Stimulated activated CD8-positive, alpha-beta memory T cell treated with anti-CD3 and anti-CD28 coated beads, Interleukin-7, amount 100 ng/mL, for 4 hours (primary cell): ENCODE data around the gene KCNA5.

Experiments
- DNase-seq, 2 donors: peaks; one replicate each; pipeline ENCODE4 v3.0.0-alpha.2; 2020; ENCODE audit warnings: low read depth in 2 of 2

KCNA5 gene

GRCh38 chr12:5064913-5065490, 21.3 kb downstream of the KCNA5 start:
- no peak for DNase-seq

DNA sequence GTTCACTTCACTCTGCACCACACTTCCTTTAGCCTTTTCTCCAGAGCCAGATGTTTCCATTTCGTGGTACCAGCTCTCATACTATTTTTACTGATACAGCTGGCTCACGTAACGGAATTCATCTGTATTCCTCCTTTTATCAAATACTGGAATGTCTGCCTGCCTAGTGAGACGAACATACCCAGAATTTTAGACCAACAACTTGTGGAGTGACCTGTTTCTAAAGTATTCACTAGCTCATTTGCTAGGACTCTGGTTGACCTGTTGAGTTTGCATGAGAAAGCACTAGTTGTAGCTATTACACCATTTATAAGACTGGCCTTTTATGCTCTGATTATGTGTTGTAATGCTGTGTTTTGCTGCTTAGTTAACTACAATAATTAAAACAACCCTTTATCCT, 22.6 kb downstream of the KCNA5 start:
- no peak for DNase-seq

GRCh38 chr12:5068126-5068525, 24.4 kb downstream of the KCNA5 start:
- no peak for DNase-seq

GRCh38 chr12:5068619-5069018, 24.9 kb downstream of the KCNA5 start:
- DNase-seq = no peak

DNA sequence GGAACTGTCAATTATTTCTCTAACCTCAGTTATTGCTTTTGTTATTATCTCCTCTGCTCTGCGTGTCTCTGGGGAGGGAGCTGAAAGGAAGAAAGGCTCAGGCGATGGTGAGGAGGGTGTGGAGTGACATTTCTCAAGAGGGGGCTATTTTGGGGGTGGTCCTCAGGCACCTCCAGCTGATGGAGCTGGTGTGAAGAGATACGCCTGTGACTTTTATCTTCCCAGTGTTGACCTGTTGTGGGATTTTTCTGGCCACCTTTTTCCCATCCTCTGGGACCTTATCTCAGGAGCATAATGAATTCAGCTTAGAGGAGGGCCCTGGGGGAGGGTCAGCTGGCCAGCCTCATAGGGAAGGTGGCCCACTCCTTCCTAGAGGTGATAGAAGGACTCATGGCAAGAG, 26.4 kb downstream of the KCNA5 start:
- no peak for DNase-seq

DNA sequence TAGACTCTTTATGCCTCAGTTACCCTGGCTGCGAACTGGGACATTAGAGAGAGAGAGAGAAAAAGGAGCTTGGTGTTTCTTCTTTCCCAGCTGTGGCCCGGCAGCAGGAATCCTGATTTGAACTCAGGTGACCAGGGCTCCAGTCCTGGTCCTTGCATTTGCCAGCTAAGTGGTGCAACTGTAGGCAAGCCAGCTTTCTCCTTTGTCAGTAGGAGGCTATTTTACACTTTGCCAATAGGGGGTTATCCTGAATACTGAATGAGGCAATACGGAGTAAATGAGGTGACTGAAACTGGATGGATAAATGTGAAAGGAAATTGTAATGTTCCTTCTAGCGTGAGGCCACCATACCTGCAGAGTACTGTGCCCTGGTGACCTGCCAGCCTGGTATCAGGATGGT, 27.8 kb downstream of the KCNA5 start:
- no peak for DNase-seq

- no peak for DNase-seq
These were observed 28.6 kb downstream of the KCNA5 start for GRCh38 chr12:5072311-5072710.

GRCh38 chr12:5073054-5073453, 29.4 kb downstream of the KCNA5 start:
- no peak for DNase-seq

- no peak for DNase-seq
These were observed 30.2 kb downstream of the KCNA5 start for GRCh38 chr12:5073853-5074252.

GRCh38 chr12:5076761-5077160, 33.1 kb downstream of the KCNA5 start:
- no peak for DNase-seq

DNA sequence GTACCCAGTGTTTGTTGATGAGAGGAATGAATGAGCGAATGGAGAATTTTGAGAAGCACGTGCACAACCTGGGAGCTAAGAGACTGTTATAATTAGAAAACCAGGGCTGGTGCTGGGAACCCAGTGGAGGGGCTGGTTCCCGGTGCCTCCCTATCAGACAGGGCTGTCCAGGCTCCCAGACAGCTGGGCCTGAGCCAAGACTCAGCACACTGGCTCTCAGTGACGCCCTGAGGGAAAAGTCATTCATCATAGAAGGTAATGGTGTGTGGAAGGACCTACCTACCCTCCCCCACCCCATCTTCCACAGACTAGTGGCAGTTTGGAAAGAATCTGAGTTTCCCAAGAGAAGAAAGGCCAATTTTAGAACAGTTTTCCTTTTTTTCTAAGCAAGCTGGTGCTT, 34.7 kb downstream of the KCNA5 start:
- DNase-seq = no peak

GRCh38 chr12:5081016-5081415, 37.3 kb downstream of the KCNA5 start:
- DNase-seq = no peak

DNA sequence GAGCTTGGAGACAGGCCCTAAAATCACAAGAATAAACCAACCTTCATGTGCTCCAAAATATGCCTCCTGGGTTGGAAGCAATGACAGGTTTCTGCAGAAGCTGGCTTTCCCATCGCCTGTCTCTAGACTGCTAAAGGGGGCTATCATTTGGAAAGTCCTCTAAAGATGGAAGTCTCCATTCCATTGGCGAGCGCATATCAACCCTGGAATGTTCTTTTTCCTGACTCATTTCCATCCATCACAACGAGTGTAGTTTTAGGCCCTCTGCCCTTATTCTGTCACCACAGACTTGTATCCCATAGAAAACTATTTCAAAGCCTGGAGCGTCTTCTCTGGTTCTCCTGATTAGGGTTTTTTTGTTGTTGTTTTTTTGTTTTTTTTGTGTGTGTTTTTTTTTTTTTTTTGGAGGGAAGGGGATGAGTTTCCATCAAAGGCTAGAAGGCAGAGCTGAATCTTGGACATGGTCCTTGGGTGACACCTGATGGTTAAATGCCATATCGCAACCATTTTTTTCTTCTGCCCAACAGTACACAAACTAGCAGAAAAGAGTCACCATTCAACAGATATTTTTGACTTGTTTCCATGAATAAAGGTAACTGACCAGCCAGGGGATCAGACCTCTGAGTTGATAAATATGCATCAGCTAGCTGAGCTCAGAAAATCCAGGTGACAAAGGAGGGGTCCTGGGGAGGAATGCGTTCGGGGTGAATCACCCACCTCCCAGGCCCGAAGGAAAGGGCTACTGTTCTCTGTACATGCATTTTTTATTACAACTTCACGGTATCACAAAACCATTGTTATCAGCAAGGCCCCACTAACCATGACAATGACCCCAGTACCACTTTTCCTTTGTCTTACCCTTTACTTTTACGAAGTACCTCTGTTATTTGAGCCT, 40.5 kb downstream of the KCNA5 start:
- no peak for DNase-seq

DNA sequence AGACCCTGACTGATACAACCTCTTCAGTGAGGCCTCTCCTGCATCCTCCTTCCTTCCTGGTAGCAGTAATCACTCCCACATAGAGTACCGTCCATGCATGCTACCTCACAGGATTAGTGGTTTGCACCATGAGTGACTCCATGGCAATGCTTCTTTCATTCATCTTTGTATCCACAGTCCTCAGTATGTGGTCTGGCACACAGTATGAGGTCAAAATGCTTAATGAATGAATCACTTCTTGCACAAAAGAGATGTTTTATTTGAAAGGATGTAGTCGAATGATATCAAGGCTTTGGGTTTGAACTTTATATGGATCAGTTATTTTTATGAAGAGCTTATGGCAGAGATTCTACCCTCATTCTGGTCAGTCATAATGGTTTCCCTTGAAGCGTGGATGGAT, 42.2 kb downstream of the KCNA5 start:
- no peak for DNase-seq

DNA sequence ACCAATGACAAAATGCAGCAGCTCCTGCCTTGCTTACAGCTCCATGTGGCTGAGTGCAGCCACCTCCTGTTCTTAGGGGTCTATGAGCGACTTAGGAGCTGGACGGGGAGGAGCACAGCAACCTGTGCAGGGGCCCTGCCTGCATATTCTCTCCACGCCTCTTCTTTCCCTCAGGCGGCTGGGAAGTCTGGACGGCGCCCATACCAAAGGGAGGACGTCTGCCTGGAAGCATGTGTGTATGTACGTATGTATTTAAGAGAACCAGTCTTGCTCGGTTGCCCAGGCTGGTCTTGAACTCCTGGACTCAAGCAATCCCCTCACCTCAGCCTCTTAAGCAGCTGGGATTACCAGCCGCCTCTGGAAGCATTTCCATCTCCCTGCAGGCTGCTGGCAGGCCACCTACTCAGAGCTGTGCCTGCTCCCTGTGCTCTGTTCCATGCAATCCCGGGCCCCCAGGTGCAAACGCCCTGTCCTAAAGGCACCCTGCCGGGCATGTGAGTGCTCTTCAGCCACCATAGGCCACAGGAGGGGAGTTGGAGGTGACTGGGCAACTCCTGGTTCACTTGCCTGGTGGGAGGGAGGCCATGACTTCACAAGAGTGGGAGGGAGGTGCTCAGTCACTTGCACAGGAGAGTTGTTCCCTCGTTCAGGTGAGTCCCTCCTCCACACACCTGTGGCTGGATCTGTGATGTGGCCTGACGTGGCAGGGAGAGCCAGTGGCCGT, 44.3 kb downstream of the KCNA5 start:
- no peak for DNase-seq

GRCh38 chr12:5088586-5089264, 45.0 kb downstream of the KCNA5 start:
- no peak for DNase-seq

DNA sequence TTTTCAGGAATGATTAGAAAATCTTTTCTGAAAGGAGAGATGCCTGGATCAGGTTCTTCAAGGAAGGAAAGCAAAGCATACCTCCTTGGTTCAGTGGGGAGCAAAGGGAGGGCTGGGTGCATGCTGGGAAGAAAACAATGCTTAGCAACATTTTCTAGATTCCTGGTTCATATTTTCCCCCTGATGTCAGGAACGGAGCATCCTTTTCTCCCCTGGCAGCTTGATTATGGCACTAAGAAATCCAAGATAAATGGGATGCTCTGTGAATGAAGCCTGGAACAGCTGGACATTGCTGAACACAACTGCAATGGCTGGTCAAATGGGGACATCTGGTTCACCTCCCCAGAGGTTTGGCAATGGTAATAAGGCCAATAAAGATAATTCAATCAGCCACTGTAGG, 50.9 kb downstream of the KCNA5 start:
- no peak for DNase-seq

DNA sequence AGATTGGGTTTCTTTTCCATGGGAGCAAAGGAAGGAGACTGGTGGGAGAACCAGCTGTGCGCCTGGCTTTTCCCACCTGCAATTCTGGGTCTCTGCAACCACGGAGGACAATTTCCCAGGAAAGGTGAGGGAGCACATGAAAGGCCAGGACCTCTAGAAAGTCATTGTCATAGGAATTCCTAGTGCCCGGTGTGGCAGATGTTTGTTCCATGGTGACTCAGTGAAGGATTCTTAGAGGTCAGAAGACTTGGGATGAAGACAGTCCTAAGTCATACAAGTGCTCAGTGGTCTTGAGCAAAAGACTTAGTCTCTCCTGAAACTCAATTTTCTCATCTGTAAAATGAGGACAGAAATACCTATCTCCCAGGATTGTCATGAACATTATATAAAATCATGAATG, 51.3 kb downstream of the KCNA5 start:
- DNase-seq = no peak
